Endothelial cell (in vitro differentiated cells): Measurements from ENCODE around the gene RPGRIP1L. TPM values are rescaled to one million over a fixed set of nuclear protein-coding genes. Genes with fewer than 3 reads are reported as not detected.

ENCODE experiments used
- DNase-seq: peaks from one replicate; pipeline ENCODE4 v3.0.0; 2021; ENCODE audit warnings: low spot score
- H3K27ac Mint-ChIP-seq: one replicate; pipeline ENCODE4 v1.8.0; 2021; ENCODE audit warnings: mixed read lengths, inconsistent platforms; ENCODE audit not compliant: unreplicated experiment
- H3K27me3 Mint-ChIP-seq: one replicate; pipeline ENCODE4 v1.8.0; 2021; ENCODE audit warnings: mild to moderate bottlenecking, moderate library complexity, mixed read lengths, inconsistent platforms; ENCODE audit not compliant: unreplicated experiment
- H3K36me3 Mint-ChIP-seq: one replicate; pipeline ENCODE4 v1.8.0; 2021; ENCODE audit warnings: mild to moderate bottlenecking, low read depth, mixed read lengths, inconsistent platforms; ENCODE audit not compliant: unreplicated experiment
- H3K4me1 Mint-ChIP-seq: one replicate; pipeline ENCODE4 v1.8.0; 2021; ENCODE audit warnings: mild to moderate bottlenecking, mixed read lengths, inconsistent platforms; ENCODE audit not compliant: unreplicated experiment
- H3K4me3 Mint-ChIP-seq: one replicate; pipeline ENCODE4 v1.8.0; 2021; ENCODE audit warnings: mild to moderate bottlenecking, mixed read lengths, inconsistent platforms; ENCODE audit not compliant: unreplicated experiment
- H3K9me3 Mint-ChIP-seq: one replicate; pipeline ENCODE4 v1.8.0; 2021; ENCODE audit warnings: mixed read lengths, inconsistent platforms; ENCODE audit not compliant: unreplicated experiment
- total RNA-seq: library from RNA; stranded (reverse); fragmentation: NEBNext Ultra II Directional; extraction: Animal tissue kit (Norgen Biotek cat#: 25700); gene quantifications from one replicate; pipeline ENCODE4 v1.2.1, GENCODE V29; 2021; ENCODE audit not compliant: unreplicated experiment
- TF ChIP-seq, protein P1 (sequence below): fragments of 200-600 bp; sonication (generic); IDR thresholded peaks from one replicate; pipeline ENCODE4 v1.5.0; 2021; ENCODE audit warnings: antibody characterized with exemption; ENCODE audit not compliant: unreplicated experiment

Gene RPGRIP1L
- total RNA-seq, 1 donor from 2014 or later = 9.0 TPM

- Mint-ChIP-seq H3K27ac (no peak overlapping the region), H3K9me3 (no peaks in the 10 kb centered on the region), H3K4me3 (no peak overlapping the region), H3K4me1 (no peaks in the 10 kb centered on the region), H3K27me3 (no peaks in the 10 kb centered on the region), H3K36me3 (no peaks in the 10 kb centered on the region)
- DNase-seq = no peak
- TF ChIP-seq, protein P1, sequence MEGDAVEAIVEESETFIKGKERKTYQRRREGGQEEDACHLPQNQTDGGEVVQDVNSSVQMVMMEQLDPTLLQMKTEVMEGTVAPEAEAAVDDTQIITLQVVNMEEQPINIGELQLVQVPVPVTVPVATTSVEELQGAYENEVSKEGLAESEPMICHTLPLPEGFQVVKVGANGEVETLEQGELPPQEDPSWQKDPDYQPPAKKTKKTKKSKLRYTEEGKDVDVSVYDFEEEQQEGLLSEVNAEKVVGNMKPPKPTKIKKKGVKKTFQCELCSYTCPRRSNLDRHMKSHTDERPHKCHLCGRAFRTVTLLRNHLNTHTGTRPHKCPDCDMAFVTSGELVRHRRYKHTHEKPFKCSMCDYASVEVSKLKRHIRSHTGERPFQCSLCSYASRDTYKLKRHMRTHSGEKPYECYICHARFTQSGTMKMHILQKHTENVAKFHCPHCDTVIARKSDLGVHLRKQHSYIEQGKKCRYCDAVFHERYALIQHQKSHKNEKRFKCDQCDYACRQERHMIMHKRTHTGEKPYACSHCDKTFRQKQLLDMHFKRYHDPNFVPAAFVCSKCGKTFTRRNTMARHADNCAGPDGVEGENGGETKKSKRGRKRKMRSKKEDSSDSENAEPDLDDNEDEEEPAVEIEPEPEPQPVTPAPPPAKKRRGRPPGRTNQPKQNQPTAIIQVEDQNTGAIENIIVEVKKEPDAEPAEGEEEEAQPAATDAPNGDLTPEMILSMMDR = no peak
Observed at GRCh38 chr16:53580038-53580802, 123.4 kb downstream of the RPGRIP1L start.

DNA sequence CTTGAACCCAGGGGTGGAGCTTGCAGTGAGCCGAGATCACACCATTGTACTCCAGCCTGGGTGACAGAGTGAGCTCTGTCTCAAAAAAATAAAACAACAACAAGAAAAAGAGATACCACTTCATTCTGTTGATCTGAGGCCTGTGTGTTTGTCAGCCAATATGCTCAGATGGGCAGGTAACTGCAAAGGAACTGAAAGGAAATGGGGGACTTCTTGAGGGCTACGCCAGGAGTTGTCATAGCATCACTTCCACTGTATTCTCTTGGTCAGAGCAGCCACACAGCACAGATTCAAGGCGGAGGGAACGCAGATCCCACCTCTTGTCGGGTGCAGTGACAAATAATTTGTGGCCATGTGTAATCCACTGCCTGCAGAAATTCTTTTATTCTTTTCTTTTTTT is 126.8 kb downstream of the RPGRIP1L start:
- Mint-ChIP-seq H3K4me1 (no peaks in the 10 kb centered on the region), H3K9me3 (no peaks in the 10 kb centered on the region), H3K27me3 (no peaks in the 10 kb centered on the region), H3K36me3 (peaks cover 9% of the 10 kb centered on the region), H3K27ac (no peak overlapping the region), H3K4me3 (no peak overlapping the region)
- TF ChIP-seq, protein P1 = no peak
- DNase-seq = no peak

- no peaks in the 10 kb centered on the region for H3K4me1 Mint-ChIP-seq
- no peak for DNase-seq
- no peak overlapping the region for H3K4me3 Mint-ChIP-seq
- H3K27ac Mint-ChIP-seq = no peak overlapping the region
- H3K27me3 Mint-ChIP-seq = no peaks in the 10 kb centered on the region
- peaks cover 9% of the 10 kb centered on the region for H3K36me3 Mint-ChIP-seq
- H3K9me3 Mint-ChIP-seq = no peaks in the 10 kb centered on the region
- TF ChIP-seq, protein P1 = no peak
Observed at GRCh38 chr16:53576210-53576609, 127.4 kb downstream of the RPGRIP1L start.

- H3K4me1 Mint-ChIP-seq = no peaks in the 10 kb centered on the region
- no peak overlapping the region for H3K27ac Mint-ChIP-seq
- H3K36me3 Mint-ChIP-seq = peaks cover 9% of the 10 kb centered on the region
- no peak overlapping the region for H3K4me3 Mint-ChIP-seq
- no peak for DNase-seq
- TF ChIP-seq, protein P1 = no peak
- no peaks in the 10 kb centered on the region for H3K9me3 Mint-ChIP-seq
- peaks cover 2% of the 10 kb centered on the region for H3K27me3 Mint-ChIP-seq
Observed at GRCh38 chr16:53571763-53572162, 131.9 kb downstream of the RPGRIP1L start.

DNA sequence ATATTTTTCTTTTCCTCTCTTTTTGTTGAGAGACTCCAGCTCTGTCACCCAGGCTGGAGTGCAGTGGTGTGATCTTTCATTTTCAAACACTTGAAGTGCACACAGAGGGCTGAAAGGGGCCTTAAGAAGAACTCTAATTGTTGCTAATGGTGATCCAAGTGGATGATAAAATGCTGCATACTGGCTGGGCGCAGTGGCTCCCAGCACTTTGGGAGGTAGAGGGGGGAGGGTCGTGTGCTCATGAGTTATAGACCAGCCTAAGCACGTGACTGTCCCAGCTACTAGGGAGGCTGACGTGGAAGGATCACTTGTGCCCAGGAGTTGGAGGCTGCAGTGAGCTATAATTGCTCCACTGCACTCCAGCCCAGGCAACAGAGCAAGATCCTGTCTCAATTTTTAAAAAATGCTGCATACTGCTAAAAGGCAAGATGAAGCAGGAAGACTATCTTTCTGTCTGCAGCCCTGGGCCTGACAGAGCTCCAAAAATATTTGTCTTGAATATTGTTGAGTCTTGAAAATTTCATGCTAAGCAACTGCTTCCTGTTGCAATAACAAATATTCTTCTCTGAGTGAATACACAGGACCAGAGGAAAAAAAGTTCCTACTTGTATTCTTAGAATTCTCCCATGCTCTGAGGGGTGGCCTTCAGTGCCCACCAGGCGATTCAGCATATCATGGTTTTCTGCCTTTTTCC is 137.0 kb downstream of the RPGRIP1L start:
- H3K27me3 Mint-ChIP-seq = peaks cover 2% of the 10 kb centered on the region
- no peaks in the 10 kb centered on the region for H3K4me1 Mint-ChIP-seq
- TF ChIP-seq, protein P1 = no peak
- no peak overlapping the region for H3K4me3 Mint-ChIP-seq
- H3K9me3 Mint-ChIP-seq = no peaks in the 10 kb centered on the region
- no peak for DNase-seq
- H3K27ac Mint-ChIP-seq = no peak overlapping the region
- H3K36me3 Mint-ChIP-seq = no peaks in the 10 kb centered on the region
